GM12878 (cell line): ENCODE data around the gene MED31. TPM values are rescaled to one million over a fixed set of nuclear protein-coding genes. Genes with fewer than 3 reads are reported as not detected.

Experiments
- ATAC-seq: fragments of 200-7000 bp; cut with Tn5 transposase; 3 replicates; pipeline ENCODE4 v1.9.1; 2020; ENCODE audit warnings: mild to moderate bottlenecking, moderate library complexity
- BruUV-seq: library from RNA; stranded (reverse); fragments of 400-500 nt; replicated peaks from 2 replicates; lab custom pipeline; 2021; lab: Mats Ljungman, UMichigan
- CTCF ChIA-PET: fragments of 300-600 bp; sonication (Branson Sonifier 250); formaldehyde crosslinking; extraction: SDS; loops from one replicate; lab custom pipeline; 2021; ENCODE audit warnings: inconsistent platforms; lab: Yijun Ruan, JAX
- POLR2A ChIA-PET: fragments of 350-600 bp; formaldehyde crosslinking; extraction: SDS; loops from one replicate; lab custom pipeline; 2021; ENCODE audit warnings: inconsistent platforms; lab: Charles Lee
- RAD21 ChIA-PET: fragments of 300-600 bp; sonication (Branson Sonifier 250); formaldehyde crosslinking; loops from one replicate; lab custom pipeline; 2023; ENCODE audit warnings: antibody characterized with exemption; ENCODE audit not compliant: unreplicated experiment; lab: Charles Lee
- SMC1A ChIA-PET: fragments of 300-600 bp; sonication (Branson Sonifier 250); formaldehyde crosslinking; loops from one replicate; lab custom pipeline; 2023; ENCODE audit not compliant: unreplicated experiment, uncharacterized antibody; lab: Charles Lee
- DNase-seq: peaks from one replicate; pipeline ENCODE4 v3.0.0-alpha.2; 2011; ENCODE audit warnings: low read depth, low spot score
- FAIRE-seq: peaks from 3 replicates; lab custom pipeline; 2011; peaks lifted over from hg19 to GRCh38; lab: Jason Lieb, UNC
- H2AFZ ChIP-seq: 2 replicates; pipeline ENCODE4 v1.6.0; 2011; ENCODE audit warnings: low read depth, low read length, control low read depth; ENCODE audit not compliant: control insufficient read depth
- H3K27ac ChIP-seq: 2 replicates; pipeline ENCODE4 v1.5.1; 2011; ENCODE audit warnings: control low read depth; ENCODE audit not compliant: control insufficient read depth, insufficient read depth
- H3K27me3 ChIP-seq, 2 experiments: replicated peaks in 1 of 2; 2 replicates each; pipeline versions ENCODE4 v1.6.0 to v1.6.1; 2011; ENCODE audit warnings: low read length in 1 of 2; ENCODE audit not compliant: control insufficient read depth in 2 of 2, insufficient read depth in 2 of 2
- H3K36me3 ChIP-seq, 2 experiments: 2 replicates each; pipeline ENCODE4 v1.5.1; 2011; ENCODE audit warnings: low read length in 1 of 2; ENCODE audit not compliant: control insufficient read depth in 2 of 2, insufficient read depth in 2 of 2
- H3K4me1 ChIP-seq: 2 replicates; pipeline ENCODE4 v1.6.1; 2011; ENCODE audit warnings: mild to moderate bottlenecking, low read length, moderate library complexity, mixed read lengths; ENCODE audit not compliant: control insufficient read depth, insufficient read depth
- H3K4me2 ChIP-seq: 2 replicates; pipeline ENCODE4 v1.6.0; 2011; ENCODE audit warnings: control low read depth; ENCODE audit not compliant: control insufficient read depth, insufficient read depth
- H3K4me3 ChIP-seq: fragments of 200-600 bp; sonication (generic); 2 replicates; pipeline ENCODE4 v1.5.1; 2016
- H3K79me2 ChIP-seq: 2 replicates; pipeline ENCODE4 v1.6.0; 2011; ENCODE audit warnings: low read length; ENCODE audit not compliant: control insufficient read depth, insufficient read depth
- H3K9ac ChIP-seq: 2 replicates; pipeline ENCODE4 v1.8.0; 2011; ENCODE audit warnings: low read length, control low read depth, mixed read lengths; ENCODE audit not compliant: control insufficient read depth, insufficient read depth
- H3K9me3 ChIP-seq: replicated peaks from 3 replicates; pipeline ENCODE4 v1.5.1; 2011; ENCODE audit warnings: mild to moderate bottlenecking, low read length; ENCODE audit not compliant: control insufficient read depth, insufficient read depth
- H4K20me1 ChIP-seq: 2 replicates; pipeline ENCODE4 v1.6.0; 2011; ENCODE audit not compliant: control insufficient read depth, insufficient read depth
- BACH1 ChIP-seq: fragments of 450-650 bp; IDR thresholded peaks from 2 replicates; pipeline ENCODE4 v1.6.1; 2017; ENCODE audit warnings: mild to moderate bottlenecking, borderline replicate concordance
- BCL11A ChIP-seq: IDR thresholded peaks from 2 replicates; pipeline ENCODE4 v1.6.1; 2011; ENCODE audit warnings: low read depth, low read length
- BRCA1 ChIP-seq: IDR thresholded peaks from 2 replicates; pipeline ENCODE4 v1.6.1; 2011; ENCODE audit warnings: low read depth, low read length, improper control_type of control experiment
- CHD2 ChIP-seq: IDR thresholded peaks from 2 replicates; pipeline ENCODE4 v1.6.1; 2011; ENCODE audit warnings: low read depth, low read length, improper control_type of control experiment, borderline replicate concordance
- CREM ChIP-seq: IDR thresholded peaks from 2 replicates; pipeline ENCODE4 v1.6.1; 2014; ENCODE audit warnings: antibody characterized with exemption, low read depth
- E2F8 ChIP-seq: fragments of 450-650 bp; IDR thresholded peaks from 2 replicates; pipeline ENCODE4 v1.6.1; 2018; ENCODE audit warnings: mild to moderate bottlenecking, low read depth, moderate library complexity; ENCODE audit not compliant: partially characterized antibody
- GABPA ChIP-seq: IDR thresholded peaks from 2 replicates; pipeline ENCODE4 v1.6.1; 2014; ENCODE audit warnings: antibody characterized with exemption, low read depth, mild to moderate bottlenecking, inconsistent platforms
- HDAC2 ChIP-seq: fragments of 200-600 bp; sonication (generic); IDR thresholded peaks from 2 replicates; pipeline ENCODE4 v1.6.1; 2017
- JUND ChIP-seq: IDR thresholded peaks from 2 replicates; pipeline ENCODE4 v1.6.1; 2012; ENCODE audit warnings: low read depth, mild to moderate bottlenecking, low read length, improper control_type of control experiment, moderate library complexity
- KLF5 ChIP-seq: fragments of 450-650 bp; IDR thresholded peaks from 2 replicates; pipeline ENCODE4 v1.6.1; 2014; ENCODE audit warnings: mild to moderate bottlenecking; ENCODE audit not compliant: partially characterized antibody
- POLR2AphosphoS2 ChIP-seq: IDR thresholded peaks from 2 replicates; pipeline ENCODE4 v1.6.1; 2011; ENCODE audit warnings: low read depth, mild to moderate bottlenecking, low read length, improper control_type of control experiment, moderate library complexity
- RAD51 ChIP-seq: fragments of 450-650 bp; IDR thresholded peaks from 2 replicates; pipeline ENCODE4 v1.6.1; 2016; ENCODE audit warnings: moderate library complexity, mild to moderate bottlenecking, inconsistent platforms
- TCF7 ChIP-seq: IDR thresholded peaks from 2 replicates; pipeline ENCODE4 v1.6.1; 2014; ENCODE audit warnings: antibody characterized with exemption, borderline replicate concordance
- YBX1 ChIP-seq: fragments of 450-650 bp; IDR thresholded peaks from 2 replicates; pipeline ENCODE4 v1.6.1; 2016; ENCODE audit warnings: antibody characterized with exemption
- ZBTB4 ChIP-seq: fragments of 450-650 bp; formaldehyde crosslinking; IDR thresholded peaks from 2 replicates; pipeline ENCODE4 v1.4.0; 2022; ENCODE audit warnings: mild to moderate bottlenecking, moderate library complexity
- ZNF24 ChIP-seq: fragments of 450-650 bp; IDR thresholded peaks from 2 replicates; pipeline ENCODE4 v1.6.1; 2017; ENCODE audit warnings: antibody characterized with exemption, mild to moderate bottlenecking
- WGBS: methylation state at CpG from one replicate; pipeline ENCODE4 v1.1.6; 2016; ENCODE audit warnings: low lambda C conversion rate; ENCODE audit not compliant: insufficient replicate concordance, insufficient coverage; ENCODE audit errors: missing lambda C conversion rate; 5-methylcytosine and 5-hydroxymethylcytosine counted together
- in situ Hi-C: fragments of 300-500 bp; cut with MboI; formaldehyde crosslinking; loops from 9 replicates; pipeline ENCODE4 v1.14.3; 2018; ENCODE audit warnings: mixed read lengths
- intact Hi-C: fragments of 100-400 bp; cut with micrococcal nuclease; formaldehyde crosslinking; loops from one replicate; pipeline ENCODE4 v1.14.2; 2022; ENCODE audit not compliant: unreplicated experiment
- polyA plus RNA-seq, 11 experiments: library from polyadenylated mRNA; depleted of rRNA in 4 of 11; unstranded in 6 of 11; stranded (reverse) in 5 of 11; fragments of >200 nt; fragmentation: Nextera tagmentation in 4 of 11; fragmentation: Illumina TruSeq in 1 of 11; extraction: Ambion mirVana in 4 of 11; extraction: Trizol in 1 of 11; gene quantifications; 1 replicate in 1 of 11; 2 replicates in 10 of 11; pipeline versions ENCODE4 v1.2.1 to v1.2.3, GENCODE V29; 2011 to 2016; ENCODE audit warnings: inconsistent platforms in 2 of 11, missing spikeins in 2 of 11, low read depth in 1 of 11
- total RNA-seq, 4 experiments: library from RNA; depleted of rRNA in 3 of 4; stranded (reverse); fragments of >200 nt in 3 of 4; fragmentation: Illumina TruSeq in 1 of 4; extraction: Trizol in 1 of 4; gene quantifications; 2 replicates each; pipeline versions ENCODE4 v1.2.1 to v1.2.3, GENCODE V29; 2013 to 2021
- TF ChIP-seq, protein P1 (sequence below): IDR thresholded peaks from 2 replicates; pipeline ENCODE4 v1.6.1; 2012; ENCODE audit warnings: low read depth, low read length, improper control_type of control experiment
- TF ChIP-seq, protein P2 (sequence below): fragments of 450-650 bp; IDR thresholded peaks from 2 replicates; pipeline ENCODE4 v1.6.1; 2018; ENCODE audit warnings: borderline replicate concordance, mild to moderate bottlenecking; ENCODE audit not compliant: partially characterized antibody

The MED31 gene
- total and polyA plus RNA-seq, 10 of the 15 experiments (the other 5 are each of a cell fraction or from before 2014, with no cell fraction given) = 14.4 to 71.1 (median 34.6) TPM

- no peaks in the 10 kb centered on the region for H3K9me3 ChIP-seq
- TF ChIP-seq KLF5 = no peak
- TF ChIP-seq POLR2AphosphoS2 = no peak
- TF ChIP-seq, protein P1, sequence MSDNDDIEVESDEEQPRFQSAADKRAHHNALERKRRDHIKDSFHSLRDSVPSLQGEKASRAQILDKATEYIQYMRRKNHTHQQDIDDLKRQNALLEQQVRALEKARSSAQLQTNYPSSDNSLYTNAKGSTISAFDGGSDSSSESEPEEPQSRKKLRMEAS = no peak
- TF ChIP-seq ZNF24 = no peak
- TF ChIP-seq HDAC2 = no peak
- TF ChIP-seq BCL11A = no peak
- no peak for TF ChIP-seq RAD51
- no peak for TF ChIP-seq CHD2
- TF ChIP-seq GABPA = no peak
- TF ChIP-seq TCF7 = no peak
- TF ChIP-seq JUND = no peak
- TF ChIP-seq YBX1 = no peak
- no peak for TF ChIP-seq CREM
- TF ChIP-seq ZBTB4 = no peak
- no peak for TF ChIP-seq BACH1
- no peak for TF ChIP-seq E2F8
- TF ChIP-seq BRCA1 = no peak
- TF ChIP-seq, protein P2, sequence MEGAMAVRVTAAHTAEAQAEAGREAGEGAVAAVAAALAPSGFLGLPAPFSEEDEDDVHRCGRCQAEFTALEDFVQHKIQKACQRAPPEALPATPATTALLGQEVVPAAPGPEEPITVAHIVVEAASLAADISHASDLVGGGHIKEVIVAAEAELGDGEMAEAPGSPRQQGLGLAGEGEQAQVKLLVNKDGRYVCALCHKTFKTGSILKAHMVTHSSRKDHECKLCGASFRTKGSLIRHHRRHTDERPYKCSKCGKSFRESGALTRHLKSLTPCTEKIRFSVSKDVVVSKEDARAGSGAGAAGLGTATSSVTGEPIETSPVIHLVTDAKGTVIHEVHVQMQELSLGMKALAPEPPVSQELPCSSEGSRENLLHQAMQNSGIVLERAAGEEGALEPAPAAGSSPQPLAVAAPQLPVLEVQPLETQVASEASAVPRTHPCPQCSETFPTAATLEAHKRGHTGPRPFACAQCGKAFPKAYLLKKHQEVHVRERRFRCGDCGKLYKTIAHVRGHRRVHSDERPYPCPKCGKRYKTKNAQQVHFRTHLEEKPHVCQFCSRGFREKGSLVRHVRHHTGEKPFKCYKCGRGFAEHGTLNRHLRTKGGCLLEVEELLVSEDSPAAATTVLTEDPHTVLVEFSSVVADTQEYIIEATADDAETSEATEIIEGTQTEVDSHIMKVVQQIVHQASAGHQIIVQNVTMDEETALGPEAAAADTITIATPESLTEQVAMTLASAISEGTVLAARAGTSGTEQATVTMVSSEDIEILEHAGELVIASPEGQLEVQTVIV = no peak
- FAIRE-seq (no peak), ATAC-seq (no peak), DNase-seq (no peak)
- intact Hi-C loops (no loop called here), in situ Hi-C loops (no loop called here)
- no peaks in the 10 kb centered on the region for H4K20me1 ChIP-seq
- ChIA-PET SMC1A (no interaction called here), CTCF (interaction anchor here (0.7 to 0.8 kb wide), 2 partner anchors 15 to 322 kb away, joined by 3 read pairs; no protein-coding TSS in a partner anchor), RAD21 (no interaction called here), POLR2A (no interaction called here)
- no peaks in the 10 kb centered on the region for H3K79me2 ChIP-seq
- H2AFZ ChIP-seq = no peak overlapping the region
- H3K4me3 ChIP-seq = no peak overlapping the region
- no peak overlapping the region for H3K4me2 ChIP-seq
- peaks cover 0 to 2% of the 10 kb centered on the region in 2 experiments; a peak in 3 of 4 replicates for H3K27me3 ChIP-seq
- no peak overlapping the region for H3K27ac ChIP-seq
- no peak overlapping the region for H3K9ac ChIP-seq
- peaks cover 3% of the 10 kb centered on the region; the same call in 1 of the 2 replicates for H3K4me1 ChIP-seq
- WGBS = 11% methylated on average over 4 of the region's 4 CpGs
- no TSS peak for BruUV-seq
- H3K36me3 ChIP-seq = no peaks in the 10 kb centered on the region
Observed at GRCh38 chr17:6682339-6682738, 30.9 kb upstream of the MED31 start.
